RCC 7860 (cell line): ENCODE data around the gene SLC37A2.

ENCODE experiments used
- DNase-seq: peaks from one replicate; pipeline ENCODE4 v3.0.0-alpha.2; 2015; ENCODE audit warnings: low spot score
- FAIRE-seq: peaks from 2 replicates; lab custom pipeline; 2012; peaks lifted over from hg19 to GRCh38; lab: Jason Lieb, UNC

The SLC37A2 gene

DNA sequence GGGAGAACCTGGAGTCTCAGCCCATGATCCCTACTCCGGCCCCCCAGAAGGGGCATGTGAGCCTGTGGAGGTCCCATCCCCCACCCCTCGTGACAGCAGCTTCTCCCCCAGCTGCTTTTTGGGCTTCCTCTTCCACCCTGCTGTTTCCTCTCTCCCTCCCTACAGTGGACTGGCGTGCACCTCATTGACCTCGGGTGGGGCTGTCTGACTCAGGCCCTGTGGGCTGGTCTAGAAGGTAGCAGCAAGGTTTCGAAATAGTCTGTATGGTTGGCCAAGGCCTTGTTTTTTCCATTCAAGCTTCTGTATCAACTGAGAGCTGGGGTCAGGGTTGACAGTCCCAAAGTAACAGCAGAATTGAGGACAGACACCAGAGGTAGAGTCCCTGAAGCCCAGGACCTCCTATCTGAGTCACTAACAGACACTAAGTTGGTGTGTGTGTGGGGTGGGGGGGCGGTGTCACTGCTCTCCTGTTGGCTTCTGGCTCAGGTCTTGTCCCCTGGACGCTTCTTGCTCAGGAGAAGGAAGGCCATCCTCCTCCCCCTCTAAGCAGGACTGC lies 7.7 kb downstream of the SLC37A2 start:
- DNase-seq = peak; percentile 32
- FAIRE-seq = no peak

DNA sequence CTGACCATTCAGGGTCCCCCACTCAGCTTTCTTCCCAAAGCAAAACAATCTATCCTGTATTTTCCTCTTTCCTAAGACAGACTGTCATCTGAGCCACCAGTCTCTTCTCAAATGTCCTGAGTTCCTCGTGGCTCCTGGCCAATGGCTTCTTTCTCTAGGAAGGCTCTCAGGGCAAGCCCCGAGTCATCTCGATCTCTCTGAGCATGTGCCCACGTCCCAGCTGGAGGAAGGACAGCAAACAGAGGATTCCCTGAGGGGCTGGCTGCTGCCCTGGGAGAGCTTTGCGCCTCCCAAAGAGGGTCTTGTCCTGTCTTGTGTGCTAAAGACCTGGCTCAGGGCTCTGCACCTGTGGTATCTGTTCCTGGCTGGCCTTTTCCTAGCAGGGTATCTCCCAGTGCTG lies 8.3 kb downstream of the SLC37A2 start:
- FAIRE-seq = no peak
- DNase-seq = no peak

DNA sequence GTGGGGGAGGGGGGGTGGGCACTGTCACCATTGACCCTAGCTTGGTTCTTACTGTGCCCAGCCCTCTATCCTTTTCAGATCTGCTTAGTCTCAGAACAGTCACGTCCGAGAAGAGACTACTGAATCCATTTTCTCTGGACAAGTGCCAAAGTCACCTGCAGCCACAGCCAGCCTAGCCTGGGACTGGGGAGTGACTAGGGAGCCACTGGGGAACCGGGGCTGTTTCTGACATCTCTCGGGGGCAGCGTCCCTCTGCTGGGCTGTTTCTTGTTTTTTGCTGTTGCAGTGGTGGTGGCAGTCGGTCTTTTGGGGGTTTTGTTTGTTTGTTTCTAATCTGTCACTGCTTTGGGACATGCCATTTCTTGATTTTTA lies 8.7 kb downstream of the SLC37A2 start:
- no peak for FAIRE-seq
- no peak for DNase-seq

DNA sequence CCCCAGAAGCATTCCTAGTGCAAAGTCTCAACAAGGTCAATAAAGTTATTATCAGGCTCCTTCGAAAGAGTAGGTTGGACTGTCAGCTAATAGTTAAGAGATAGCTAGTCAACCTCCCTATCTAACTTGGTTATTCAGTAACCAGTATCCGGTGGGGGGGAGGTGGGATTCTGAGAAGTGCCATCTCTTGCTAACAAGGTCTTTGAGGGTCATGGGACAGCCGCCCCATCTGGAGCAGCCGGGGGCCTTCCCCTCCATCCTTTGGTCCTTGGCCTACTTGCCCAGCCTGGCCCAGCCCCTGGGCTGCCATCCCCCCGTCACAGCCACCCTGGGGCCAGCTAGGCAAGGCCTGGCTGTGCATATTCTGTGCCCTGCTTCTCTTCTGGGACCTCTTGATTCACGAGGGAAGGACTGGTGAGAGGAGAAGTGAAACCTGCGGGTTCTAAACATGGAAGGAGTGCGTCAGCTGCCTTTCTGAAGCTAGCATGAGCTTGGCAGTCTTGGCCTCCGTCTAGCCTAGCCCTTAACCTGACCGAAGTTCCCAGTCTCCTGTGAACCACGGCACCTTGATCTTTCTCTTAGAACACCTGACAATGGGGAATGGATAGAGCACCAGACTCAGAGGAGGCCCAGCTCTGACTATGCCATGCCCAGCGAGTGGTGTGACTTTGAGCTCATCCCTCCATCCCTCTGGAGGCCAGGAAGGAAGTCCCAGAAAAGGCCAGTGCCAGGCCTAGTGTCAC lies 9.3 kb downstream of the SLC37A2 start:
- DNase-seq = no peak
- no peak for FAIRE-seq

DNA sequence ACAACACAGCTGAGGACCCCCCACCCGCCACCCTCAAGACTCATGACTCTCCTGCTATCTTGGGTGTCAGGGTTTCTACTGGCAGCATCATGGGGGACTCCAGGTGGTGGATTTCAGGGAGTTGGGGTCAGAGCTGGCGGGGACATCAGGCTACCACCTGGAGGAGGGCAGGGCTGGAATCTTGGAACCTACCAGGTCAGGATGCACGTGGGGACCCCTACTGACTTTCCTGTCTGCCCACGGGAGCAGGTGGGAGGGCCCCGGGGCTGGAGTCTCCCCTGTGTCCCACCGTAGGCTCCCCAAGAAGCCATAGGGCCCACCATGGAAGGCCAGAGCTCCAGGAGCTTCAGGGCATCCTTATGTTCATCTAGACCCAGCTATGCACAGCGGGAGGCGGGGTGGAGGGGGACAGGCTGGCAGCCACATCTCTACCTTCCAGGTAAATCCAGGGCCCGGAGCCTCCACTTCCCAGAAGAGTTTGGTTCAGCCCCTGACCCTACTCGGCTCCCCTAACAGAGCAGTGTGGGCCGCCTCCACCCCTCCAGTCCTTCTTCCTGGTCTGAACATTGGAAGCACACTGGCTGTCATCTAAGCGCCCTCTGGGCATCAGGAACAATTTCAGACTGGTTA lies 10.0 kb downstream of the SLC37A2 start:
- no peak for FAIRE-seq
- no peak for DNase-seq

DNA sequence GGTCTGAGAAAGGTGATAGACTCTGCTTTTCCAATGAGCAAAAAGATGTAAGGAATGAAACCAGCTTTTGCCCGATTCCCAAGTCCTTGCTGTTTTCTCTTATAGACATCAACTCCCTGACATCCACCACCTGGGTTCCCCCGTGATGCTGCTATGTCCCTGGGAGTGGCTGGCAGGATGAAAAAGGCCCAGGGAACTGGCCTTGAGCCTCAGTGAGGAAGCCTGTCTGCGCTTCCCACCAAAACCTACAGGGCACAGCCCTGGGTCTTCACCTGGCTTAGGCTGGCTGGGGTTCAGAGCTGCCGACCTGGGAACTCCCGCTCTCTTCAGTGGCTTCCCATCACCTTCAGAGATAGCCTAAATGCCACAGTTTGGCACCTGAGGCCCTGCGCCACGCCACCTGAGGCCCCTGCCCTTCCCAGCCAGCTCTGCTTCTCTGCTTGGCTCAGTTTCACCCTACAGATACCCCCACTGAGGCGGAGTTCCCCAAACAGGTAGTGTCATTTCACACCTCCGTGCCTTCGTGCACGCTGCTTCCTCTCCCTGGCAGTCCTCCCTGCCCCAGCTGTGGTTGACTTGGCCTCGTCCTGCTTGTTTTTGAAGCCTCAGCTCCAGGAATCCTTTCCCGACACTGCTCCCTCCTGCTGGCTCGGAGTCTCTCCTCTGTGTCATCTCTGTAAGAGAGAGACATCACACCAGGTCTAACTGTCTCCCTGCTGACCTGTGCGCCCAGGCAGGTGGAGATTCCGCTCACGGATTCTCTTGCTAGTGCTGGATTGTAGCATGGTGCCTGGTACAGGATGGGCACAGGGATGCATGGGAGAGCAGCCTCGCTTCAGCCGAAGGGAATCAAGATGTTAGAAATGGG lies 10.7 kb downstream of the SLC37A2 start:
- no peak for FAIRE-seq
- DNase-seq = no peak

DNA sequence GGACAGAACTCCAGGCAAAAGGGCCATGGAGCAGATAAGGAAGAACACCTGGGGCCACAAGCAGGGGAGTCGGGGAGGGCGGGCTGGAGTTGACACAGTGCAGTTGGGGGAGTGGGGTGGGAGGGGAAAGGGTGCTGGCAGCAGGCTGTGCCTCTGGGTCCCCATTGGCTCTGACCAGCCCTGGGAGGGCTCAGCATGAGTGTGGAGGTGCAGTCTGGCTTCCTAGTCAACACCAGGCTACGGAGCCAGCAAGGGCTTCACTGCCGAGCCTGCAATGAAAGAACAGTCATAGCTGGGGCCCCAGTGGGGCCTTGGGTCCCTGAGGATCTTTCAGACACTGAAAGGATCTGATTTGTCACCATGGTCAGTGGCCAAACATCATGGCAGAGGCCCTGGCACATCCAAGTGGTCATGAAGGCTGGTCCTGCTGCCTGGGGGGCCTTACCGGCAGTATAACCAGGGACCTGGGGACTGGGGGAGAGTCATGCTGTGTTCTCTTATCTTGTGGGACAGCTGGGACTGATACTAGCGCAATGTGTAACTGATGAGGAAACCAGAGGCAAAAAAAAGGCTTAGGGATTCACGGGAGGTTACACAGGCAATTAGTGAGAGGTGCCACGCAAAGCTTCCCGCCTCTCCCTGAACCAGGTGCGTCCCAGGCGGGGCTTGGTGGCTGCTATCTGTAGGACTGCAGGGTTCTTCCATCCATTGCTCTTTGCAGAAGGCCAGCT lies 11.6 kb downstream of the SLC37A2 start:
- FAIRE-seq (no peak), DNase-seq (no peak)

DNA sequence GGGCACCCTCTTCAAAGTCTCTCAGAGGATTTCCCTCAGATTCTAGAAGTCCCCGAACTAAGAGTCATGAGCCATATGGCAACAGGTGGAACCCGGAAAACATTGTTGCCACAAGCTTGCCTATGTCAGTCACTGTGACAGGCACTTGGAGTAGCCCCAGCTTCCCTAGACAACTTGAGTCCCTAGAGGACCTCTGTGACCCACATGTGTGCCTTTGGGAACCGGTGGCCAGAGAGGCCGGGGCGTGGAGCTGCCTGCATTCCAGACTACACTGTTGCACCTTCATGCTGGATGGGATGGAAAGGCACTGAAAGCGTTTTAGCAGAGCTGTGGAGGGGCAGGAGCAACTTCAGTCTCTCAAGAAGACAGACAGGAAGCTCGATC lies 12.1 kb downstream of the SLC37A2 start:
- DNase-seq (no peak), FAIRE-seq (no peak)

DNA sequence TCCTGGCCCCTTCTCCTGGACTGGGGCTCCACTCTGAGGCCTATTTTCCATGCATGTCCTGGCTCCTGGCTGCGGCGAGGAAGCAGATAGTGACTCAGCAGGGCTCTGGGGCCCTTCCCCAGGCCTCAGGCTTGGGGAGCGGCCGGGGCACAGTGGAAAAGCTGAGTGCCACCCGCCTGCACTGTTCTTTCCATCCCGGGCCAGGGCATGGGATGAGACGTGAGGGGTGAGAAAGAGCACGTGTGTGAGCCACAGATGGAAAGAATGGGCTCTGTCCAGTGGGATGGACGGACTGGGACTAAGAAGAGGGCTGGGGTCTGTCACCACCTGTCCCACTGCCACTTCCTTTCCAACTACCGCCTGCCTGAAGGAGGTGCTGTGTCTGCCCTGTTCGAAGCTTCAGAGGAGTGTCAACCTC lies 12.8 kb downstream of the SLC37A2 start:
- FAIRE-seq = no peak
- DNase-seq = no peak

DNA sequence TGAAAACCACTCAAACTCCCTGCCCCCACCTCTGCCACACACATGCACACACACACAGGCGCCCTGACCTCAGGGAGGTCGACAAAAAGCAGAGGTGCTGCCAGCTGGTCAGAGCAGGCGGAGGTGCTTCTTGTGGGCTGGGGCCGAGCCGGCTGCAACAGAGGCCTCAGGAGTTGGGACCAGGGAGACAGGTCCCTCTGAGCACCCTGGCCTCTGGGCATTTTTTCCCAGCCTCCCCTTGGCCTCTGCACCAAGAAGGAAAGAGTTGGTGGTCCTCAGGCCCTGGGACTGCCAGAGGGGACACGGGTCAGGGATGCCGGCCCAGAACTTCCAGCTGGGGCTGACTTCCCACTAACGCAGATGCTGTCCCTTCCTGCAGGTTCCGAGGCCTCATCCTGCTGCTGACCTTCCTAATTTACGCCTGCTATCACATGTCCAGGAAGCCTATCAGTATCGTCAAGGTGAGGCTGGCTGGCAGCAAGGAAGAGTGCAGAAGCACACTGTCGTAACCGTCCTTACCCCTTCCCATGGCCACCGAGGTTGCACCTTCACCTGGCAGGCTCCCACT lies 13.4 kb downstream of the SLC37A2 start:
- no peak for DNase-seq
- no peak for FAIRE-seq

DNA sequence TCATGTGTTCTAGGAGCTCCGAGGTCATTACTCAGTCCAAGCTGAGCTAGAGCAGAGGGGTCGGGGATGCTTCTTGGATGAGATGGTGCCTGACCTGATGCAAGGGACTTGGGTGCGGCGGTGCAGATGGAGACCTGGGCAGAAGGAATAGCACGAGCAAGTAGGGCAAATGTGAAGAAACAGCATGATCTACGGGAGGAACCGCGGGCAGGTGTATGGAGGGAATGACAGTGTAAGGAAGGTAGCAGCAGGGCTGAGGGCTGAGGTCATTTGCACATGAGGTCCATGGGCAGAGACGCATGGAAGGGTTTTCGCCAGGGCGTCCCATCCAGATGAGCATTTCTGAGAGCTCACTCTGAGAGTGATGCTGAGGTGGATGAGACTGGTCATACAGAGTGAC lies 14.9 kb downstream of the SLC37A2 start:
- FAIRE-seq = no peak

DNA sequence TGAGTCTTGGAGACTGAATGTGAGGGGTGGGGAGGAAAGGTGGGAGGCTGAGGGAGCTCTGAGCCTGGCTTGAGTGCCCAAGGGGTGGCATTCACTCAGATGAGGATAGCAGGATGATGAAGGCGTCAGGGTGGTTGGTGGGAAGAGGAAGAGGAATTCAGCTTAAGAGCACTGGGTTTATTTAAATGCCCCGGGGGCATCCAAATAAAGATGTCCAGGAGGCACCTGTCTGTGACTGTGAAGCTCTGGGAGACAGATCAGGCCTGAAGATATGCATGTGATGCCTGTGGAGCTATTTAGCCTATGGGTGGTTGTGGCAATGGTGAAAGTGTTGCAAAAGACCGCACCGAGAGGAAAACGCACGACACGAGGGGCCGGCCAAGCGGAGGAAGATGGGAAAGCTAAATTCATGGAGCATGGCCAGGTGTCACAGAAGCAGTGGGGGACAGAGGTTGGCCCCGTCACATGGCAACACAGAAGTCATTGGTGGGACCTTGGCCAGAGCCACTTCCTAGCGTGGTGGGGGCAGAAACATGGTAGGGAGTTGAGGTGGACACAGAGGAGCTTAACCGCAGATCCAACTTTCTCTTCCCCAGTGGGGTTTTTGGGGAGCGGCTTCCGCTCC lies 15.5 kb downstream of the SLC37A2 start:
- DNase-seq (no peak), FAIRE-seq (no peak)

More for the DNA sequence above, 14.9 kb downstream of the SLC37A2 start:
- DNase-seq = no peak

DNA sequence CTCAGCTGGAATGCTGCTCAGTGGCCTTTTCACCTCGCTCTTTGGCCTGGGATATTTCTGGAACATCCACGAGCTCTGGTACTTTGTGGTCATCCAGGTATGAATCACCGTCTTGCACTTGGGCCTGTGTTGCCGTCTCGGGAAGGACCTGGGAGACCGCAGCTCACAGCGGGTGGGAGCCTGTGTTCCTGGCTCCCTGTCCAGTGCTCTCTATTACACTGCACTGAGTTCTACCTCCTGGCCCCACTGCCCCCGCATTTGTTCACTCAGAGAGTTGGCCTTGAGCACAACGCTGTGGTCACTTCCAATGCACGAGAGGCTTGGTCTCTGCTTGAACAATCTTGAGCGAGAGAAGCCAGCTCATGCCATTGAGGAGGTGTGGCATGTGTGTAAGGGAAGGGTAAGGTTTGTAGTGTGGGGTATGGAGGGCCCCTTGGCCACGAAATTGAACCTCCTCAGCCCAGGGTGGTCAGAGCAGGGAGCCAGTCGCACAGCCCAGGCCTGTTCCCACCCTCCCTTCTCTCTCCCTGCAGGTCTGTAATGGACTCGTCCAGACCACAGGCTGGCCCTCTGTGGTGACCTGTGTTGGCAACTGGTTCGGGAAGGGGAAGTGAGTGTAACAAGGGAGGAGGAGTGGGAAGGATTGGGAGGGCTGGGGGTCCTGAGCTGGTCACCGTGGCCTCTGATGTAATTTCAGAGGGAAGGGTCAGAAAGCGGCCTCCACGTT lies 16.2 kb downstream of the SLC37A2 start:
- DNase-seq (peak; percentile 97), FAIRE-seq (peak; percentile 94)

DNA sequence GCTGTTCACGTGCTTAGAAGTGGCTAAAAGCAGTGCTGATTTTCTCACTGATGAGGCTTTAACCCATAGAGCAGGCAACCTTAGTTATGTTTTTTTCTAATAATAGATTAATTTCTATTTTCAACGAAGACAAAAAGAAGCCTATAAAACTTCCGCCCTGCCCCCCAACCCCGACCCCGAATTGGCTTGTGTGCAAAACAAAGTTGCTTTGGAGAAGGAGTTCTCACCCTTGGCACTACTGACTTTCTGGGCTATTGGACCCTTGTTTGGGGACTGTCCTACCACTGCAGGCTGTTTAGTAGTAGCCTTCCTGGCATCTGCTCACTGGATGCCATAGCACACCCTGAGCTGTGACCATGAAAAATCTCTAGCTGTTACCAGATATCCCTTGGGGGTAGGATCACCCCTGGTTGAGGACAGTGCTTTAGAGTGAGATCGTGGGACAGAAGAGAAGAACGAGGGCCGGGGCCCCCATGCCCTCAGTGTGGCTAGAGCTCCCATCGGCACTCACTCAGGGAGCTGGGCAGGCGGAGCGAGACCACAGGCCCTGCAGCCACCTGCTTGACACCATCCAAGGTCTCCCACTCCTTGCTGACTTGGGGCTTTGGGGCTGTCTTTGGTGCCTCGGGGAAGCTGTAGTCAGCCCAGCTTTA lies 16.9 kb downstream of the SLC37A2 start:
- DNase-seq (no peak), FAIRE-seq (no peak)

DNA sequence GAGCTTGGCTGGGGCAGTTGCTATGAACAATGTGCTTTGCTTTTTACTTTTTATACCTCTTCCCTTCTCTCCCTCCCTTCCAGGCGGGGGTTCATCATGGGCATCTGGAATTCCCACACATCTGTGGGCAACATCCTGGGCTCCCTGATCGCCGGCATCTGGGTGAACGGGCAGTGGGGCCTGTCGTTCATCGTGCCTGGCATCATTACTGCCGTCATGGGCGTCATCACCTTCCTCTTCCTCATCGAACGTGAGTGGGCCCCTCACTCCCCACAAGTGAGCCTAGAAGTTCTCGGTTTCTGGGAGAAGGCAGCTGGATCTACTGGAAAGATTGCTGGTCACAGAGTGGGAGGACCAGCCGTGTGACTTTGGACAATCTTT lies 17.4 kb downstream of the SLC37A2 start:
- FAIRE-seq (no peak), DNase-seq (no peak)

DNA sequence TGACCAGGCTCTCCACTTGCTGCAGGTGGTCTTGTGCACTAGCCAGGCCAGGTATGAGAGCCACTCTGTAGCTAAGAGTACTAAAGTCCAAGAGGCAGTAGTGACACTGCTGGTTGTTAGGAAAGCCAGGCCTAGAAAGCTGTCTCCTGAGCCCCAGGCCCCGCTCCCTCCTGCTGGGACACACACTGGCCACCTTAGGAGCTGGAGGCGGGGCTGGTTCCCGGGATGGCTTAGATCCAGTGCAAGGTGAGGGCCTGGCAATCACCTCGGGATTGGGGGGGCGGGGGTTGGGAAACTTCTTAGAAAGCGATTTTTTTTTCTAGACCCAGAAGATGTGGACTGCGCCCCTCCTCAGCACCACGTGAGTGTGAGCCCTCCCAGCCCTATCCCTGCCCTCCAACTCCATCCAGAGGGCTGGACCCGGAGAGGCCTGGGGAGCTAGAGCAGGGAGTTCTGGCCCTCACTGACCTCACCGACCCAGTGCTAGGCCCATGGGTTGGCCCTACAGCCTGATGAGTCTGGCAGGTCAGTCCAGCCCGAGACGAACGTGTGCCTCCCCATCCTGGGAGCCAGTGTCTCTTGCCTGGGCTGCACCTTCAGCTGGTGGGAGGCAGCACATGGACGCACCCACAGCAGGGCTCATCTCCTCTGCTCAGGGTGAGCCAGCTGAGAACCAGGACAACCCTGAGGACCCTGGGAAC lies 18.1 kb downstream of the SLC37A2 start:
- FAIRE-seq (no peak), DNase-seq (no peak)

DNA sequence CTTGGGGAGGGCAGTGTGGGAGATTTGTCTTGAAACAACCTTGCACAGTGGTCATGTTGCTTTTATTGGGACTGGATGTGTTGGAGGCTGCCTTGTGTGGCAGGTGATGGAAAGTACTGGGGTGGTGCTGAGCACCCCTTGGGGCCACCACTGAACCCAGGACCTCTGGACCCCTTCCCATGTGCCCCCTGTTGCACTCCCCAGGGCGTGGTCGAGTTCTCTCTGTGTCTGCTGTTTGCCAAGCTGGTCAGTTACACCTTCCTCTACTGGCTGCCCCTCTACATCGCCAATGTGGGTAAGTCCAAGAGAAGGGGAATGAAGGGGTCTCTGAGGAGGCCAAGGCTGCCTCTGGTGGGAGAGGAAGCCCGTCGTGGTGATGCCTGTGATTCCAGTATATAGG lies 18.9 kb downstream of the SLC37A2 start:
- FAIRE-seq = no peak
- no peak for DNase-seq

DNA sequence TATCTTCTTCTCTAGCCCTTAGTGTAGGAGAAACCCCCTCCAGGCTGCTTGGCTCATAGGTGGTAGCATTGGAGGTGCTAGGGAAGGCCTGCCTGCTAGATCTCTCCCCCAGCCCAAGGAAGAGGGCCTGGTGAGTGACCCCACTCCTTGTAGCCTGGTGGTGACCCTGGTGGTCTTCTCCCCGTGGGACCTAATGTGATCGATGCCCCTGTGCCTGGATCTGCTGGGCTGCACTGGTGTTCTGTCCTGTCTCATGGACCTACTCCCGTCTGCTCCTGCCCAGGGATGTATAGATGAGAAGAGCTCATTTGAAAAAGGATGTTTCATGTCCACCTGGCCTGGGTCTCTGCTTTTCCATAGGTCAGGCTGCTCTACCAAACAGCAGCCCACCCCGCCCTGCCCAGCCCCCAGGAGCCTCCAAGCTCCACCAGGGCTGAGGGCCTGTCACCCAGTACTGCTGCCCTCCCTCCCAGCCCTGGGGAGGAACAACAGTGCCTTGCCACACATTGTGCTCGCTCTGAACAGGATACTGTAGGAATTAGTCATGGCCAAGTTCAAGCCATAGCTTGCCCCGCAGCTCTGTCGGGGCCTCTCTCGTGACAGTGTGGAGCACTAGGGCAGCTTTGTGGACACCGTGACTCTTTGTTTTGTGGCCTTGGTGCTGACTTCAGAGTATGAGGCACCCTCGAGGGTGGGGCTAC lies 19.7 kb downstream of the SLC37A2 start:
- peak; percentile 52 for FAIRE-seq
- DNase-seq = peak; percentile 78
